PC-3 (cell line): ENCODE data around the gene WASHC2A. TPM values are rescaled to one million over a fixed set of nuclear protein-coding genes. Genes with fewer than 3 reads are reported as not detected.
"Not testable (repeated sequence)": the region's sequence is repeated elsewhere in the genome, so short reads cannot be mapped to it uniquely, and the experiment has no call there.

ENCODE experiments used
- ATAC-seq: fragments of 200-7000 bp; cut with Tn5 transposase; 2 replicates; pipeline ENCODE4 v1.9.1; 2020; ENCODE audit warnings: mild to moderate bottlenecking, moderate library complexity
- BruUV-seq: library from RNA; stranded (reverse); fragments of 400-500 nt; replicated peaks from 2 replicates; lab custom pipeline; 2021; lab: Mats Ljungman, UMichigan
- CTCF ChIA-PET: fragments of 300-600 bp; sonication (Branson Sonifier 250); formaldehyde crosslinking; loops from one replicate; lab custom pipeline; 2022; ENCODE audit warnings: antibody characterized with exemption; lab: Charles Lee
- POLR2A ChIA-PET: fragments of 300-600 bp; sonication (Branson Sonifier 250); formaldehyde crosslinking; loops from one replicate; lab custom pipeline; 2022; ENCODE audit warnings: antibody characterized with exemption; ENCODE audit not compliant: unreplicated experiment; lab: Charles Lee
- DNase-seq: peaks from one replicate; pipeline ENCODE4 v3.0.0-alpha.2; 2015
- H2AFZ ChIP-seq: fragments of 300-600 bp; sonication (generic); 2 replicates; pipeline ENCODE4 v1.6.0; 2016; ENCODE audit warnings: antibody characterized with exemption, low read length
- H3F3A ChIP-seq: fragments of 300-600 bp; sonication (generic); one replicate; pipeline ENCODE4 v1.6.0; 2017; ENCODE audit warnings: antibody characterized with exemption, low read length, control low read depth, mild to moderate bottlenecking; ENCODE audit not compliant: unreplicated experiment
- H3K27ac ChIP-seq: fragments of 300-600 bp; sonication (generic); 2 replicates; pipeline ENCODE4 v1.5.1; 2016; ENCODE audit warnings: mild to moderate bottlenecking, low read length
- H3K27me3 ChIP-seq: fragments of 300-600 bp; sonication (generic); 2 replicates; pipeline ENCODE4 v1.6.1; 2016; ENCODE audit warnings: low read length, mixed read lengths
- H3K36me3 ChIP-seq: fragments of 300-600 bp; sonication (generic); 2 replicates; pipeline ENCODE4 v1.6.1; 2016; ENCODE audit warnings: low read depth, mixed run types, low read length, mixed read lengths
- H3K4me1 ChIP-seq: fragments of 300-600 bp; sonication (generic); 2 replicates; pipeline ENCODE4 v1.5.1; 2016; ENCODE audit warnings: low read length; ENCODE audit not compliant: insufficient read depth
- H3K4me2 ChIP-seq: fragments of 300-600 bp; sonication (generic); 2 replicates; pipeline ENCODE4 v1.6.0; 2016; ENCODE audit warnings: low read length
- H3K4me3 ChIP-seq: fragments of 300-600 bp; sonication (generic); 2 replicates; pipeline ENCODE4 v1.5.1; 2016; ENCODE audit warnings: mild to moderate bottlenecking, low read length, mixed read lengths
- H3K79me2 ChIP-seq: fragments of 300-600 bp; sonication (generic); 2 replicates; pipeline ENCODE4 v1.6.1; 2017; ENCODE audit warnings: low read length, mixed read lengths
- H3K9ac ChIP-seq: fragments of 300-600 bp; sonication (generic); 2 replicates; pipeline ENCODE4 v1.6.0; 2016; ENCODE audit warnings: mild to moderate bottlenecking, low read length
- H3K9me2 ChIP-seq: fragments of 300-600 bp; sonication (generic); replicated peaks from 2 replicates; pipeline ENCODE4 v1.6.1; 2016; ENCODE audit warnings: mixed run types, low read length, mixed read lengths
- H3K9me3 ChIP-seq: fragments of 300-600 bp; sonication (generic); 2 replicates; pipeline ENCODE4 v1.6.1; 2016; ENCODE audit warnings: low read length, mixed read lengths
- H4K20me1 ChIP-seq: fragments of 300-600 bp; sonication (generic); 2 replicates; pipeline ENCODE4 v1.6.1; 2016; ENCODE audit warnings: low read length, mixed read lengths
- intact Hi-C: fragments of 100-400 bp; cut with micrococcal nuclease; formaldehyde crosslinking; loops from 2 replicates; pipeline ENCODE4 v1.9.0; 2023
- total RNA-seq: library from RNA; depleted of rRNA; stranded (reverse); fragments of >200 nt; gene quantifications from 2 replicates; pipeline ENCODE4 v1.2.3, GENCODE V29; 2014; rRNA removed

Gene WASHC2A
- total RNA-seq, 1 experiment from 2014 or later = 57.9 TPM

DNA sequence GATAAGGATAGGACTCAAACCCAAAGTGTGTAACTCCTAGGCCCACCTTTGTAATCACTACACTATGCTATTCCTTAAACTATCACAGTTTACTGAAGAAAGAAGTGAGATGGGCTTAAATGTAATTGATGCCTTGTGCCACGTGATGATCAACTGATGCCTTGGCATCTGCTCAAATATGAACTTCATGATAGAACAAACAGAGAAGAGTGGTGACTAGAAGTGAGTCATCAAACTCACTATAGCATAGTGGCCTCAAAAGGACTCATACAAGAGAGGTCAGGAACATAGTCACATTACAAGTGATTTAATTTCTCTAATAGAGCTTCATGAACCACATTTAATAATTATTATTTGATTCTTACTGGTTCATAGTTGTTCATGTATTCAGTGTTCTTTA is 101.8 kb downstream of the WASHC2A start:
- H3K27me3 ChIP-seq, H3F3A ChIP-seq, H3K9ac ChIP-seq, H3K4me3 ChIP-seq, H3K79me2 ChIP-seq, H3K36me3 ChIP-seq, BruUV-seq, H3K9me3 ChIP-seq, CTCF ChIA-PET, H3K27ac ChIP-seq, H3K9me2 ChIP-seq, H2AFZ ChIP-seq, H4K20me1 ChIP-seq: not testable (repeated sequence)
- DNase-seq (peak; percentile 97), ATAC-seq (peak; percentile 95)
- peak overlapping the region; percentile 17; the same call in 1 of the 2 replicates for H3K4me2 ChIP-seq
- POLR2A ChIA-PET = interaction anchor here (0.6 kb wide), 2 partner anchors 204 to 1069 kb away, joined by 3 to 5 read pairs; no protein-coding TSS in a partner anchor
- intact Hi-C loops = loop anchor here (5.0 kb wide), 1 partner anchor 53 kb away; no protein-coding TSS in a partner anchor
- H3K4me1 ChIP-seq = peaks cover 17% of the 10 kb centered on the region

DNA sequence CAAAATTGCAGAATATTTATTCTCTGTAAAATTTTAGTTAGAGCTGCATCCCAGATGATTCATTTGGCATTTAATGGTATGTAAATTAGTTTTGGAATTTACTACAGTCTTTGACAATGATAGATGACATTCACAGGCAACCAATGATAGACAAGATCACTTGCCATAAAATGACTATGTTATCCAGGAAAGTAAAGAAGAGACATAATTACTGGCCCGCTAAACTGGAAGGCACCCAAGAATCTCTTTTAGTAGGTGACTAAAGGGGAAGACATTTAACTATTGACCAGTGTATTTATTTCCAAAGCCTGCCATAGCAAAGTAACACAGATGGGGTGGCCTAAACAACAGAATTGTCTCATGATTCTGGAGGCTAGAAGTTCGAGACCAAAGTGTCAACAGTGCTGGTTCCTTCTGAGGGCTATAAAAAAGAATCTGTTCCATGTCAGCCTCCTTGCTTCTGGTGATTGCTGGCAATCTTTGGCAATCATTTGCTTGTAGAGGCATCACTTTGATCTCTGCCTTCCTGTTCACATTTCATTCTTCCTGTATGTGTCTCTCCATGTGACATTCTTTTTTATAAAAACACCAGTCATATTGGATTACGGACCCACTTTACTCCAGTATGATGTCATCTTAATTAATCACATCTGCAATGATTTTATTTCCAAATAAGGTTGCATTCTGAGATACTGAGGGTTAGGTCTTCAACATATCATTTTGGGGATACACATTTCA is 107.2 kb downstream of the WASHC2A start:
- Histone ChIP-seq H3K4me1 (peaks cover 15% of the 10 kb centered on the region), H3K27ac (peak overlapping the region; percentile 62), H3K9me3 (peaks cover 10% of the 10 kb centered on the region; the same call in 1 of the 2 replicates), H3K4me2 (peak overlapping the region; percentile 56; the same call in 1 of the 2 replicates)
- H3K27me3 ChIP-seq, H3K9ac ChIP-seq, H3K9me2 ChIP-seq, H3K4me3 ChIP-seq, H3K36me3 ChIP-seq, H2AFZ ChIP-seq, H4K20me1 ChIP-seq, H3K79me2 ChIP-seq, intact Hi-C loops, POLR2A ChIA-PET, H3F3A ChIP-seq: not testable (repeated sequence)
- CTCF ChIA-PET = interaction anchor here (0.6 kb wide), 1 partner anchor 378 kb away, joined by 3 read pairs; no protein-coding TSS in a partner anchor
- ATAC-seq = peak; percentile 92
- peak; percentile 98 for DNase-seq
- TSS peak; percentile 30 for BruUV-seq

Other genes starting within 250 kb of the WASHC2A start
- gene PARG, start 125.9 kb upstream of the WASHC2A start, total RNA-seq = 85.4 and 89.7 TPM in 2 replicates
- 48.6 and 53.4 TPM in 2 replicates for gene TIMM23B, start 125.9 kb upstream of the WASHC2A start, total RNA-seq
- 35.9 and 38.5 TPM in 2 replicates for gene AGAP6, start 79.5 kb upstream of the WASHC2A start, total RNA-seq
- gene ASAH2, start 183.6 kb downstream of the WASHC2A start, total RNA-seq = 0.75 and 14.0 TPM in 2 replicates